ENCODE data around the gene DNAI4.

DNA sequence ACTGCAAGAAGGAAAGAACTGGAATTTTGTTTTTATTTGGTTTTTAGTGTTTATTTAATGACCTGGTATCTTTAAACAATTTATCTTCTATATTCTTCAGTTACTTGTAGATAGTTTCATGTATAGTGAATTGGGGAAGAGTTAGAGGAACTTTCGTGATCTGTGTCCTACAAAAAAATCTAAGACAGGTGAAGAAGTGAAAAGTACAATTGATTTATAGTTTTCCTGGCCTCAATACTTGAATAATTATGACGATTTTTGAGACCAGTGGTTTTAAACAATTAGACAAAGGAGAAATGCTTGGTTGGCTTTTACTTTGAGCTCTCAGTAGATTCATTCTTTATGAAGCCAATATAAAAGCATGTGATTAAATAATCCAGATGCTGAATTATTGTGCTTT is 7.6 kb upstream of the DNAI4 start:
- TF ChIP-seq, protein P1, sequence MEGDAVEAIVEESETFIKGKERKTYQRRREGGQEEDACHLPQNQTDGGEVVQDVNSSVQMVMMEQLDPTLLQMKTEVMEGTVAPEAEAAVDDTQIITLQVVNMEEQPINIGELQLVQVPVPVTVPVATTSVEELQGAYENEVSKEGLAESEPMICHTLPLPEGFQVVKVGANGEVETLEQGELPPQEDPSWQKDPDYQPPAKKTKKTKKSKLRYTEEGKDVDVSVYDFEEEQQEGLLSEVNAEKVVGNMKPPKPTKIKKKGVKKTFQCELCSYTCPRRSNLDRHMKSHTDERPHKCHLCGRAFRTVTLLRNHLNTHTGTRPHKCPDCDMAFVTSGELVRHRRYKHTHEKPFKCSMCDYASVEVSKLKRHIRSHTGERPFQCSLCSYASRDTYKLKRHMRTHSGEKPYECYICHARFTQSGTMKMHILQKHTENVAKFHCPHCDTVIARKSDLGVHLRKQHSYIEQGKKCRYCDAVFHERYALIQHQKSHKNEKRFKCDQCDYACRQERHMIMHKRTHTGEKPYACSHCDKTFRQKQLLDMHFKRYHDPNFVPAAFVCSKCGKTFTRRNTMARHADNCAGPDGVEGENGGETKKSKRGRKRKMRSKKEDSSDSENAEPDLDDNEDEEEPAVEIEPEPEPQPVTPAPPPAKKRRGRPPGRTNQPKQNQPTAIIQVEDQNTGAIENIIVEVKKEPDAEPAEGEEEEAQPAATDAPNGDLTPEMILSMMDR (conservative IDR thresholded peaks at IDR 0.05 in 1 of 2, IDR thresholded peaks at IDR 0.05 in 1 of 2; ENCODE audit: extremely low read depth in 1 of 2, insufficient read depth in 1 of 2, low read depth in 1 of 2, low read length in 2 of 2) = no peak
- TF ChIP-seq EZH2 (IDR thresholded peaks at IDR 0.05; ENCODE audit: borderline replicate concordance, low read length) = no peak

All from mammary epithelial cell (primary cell).